ENCODE results near the gene KCNMB2.

DNA sequence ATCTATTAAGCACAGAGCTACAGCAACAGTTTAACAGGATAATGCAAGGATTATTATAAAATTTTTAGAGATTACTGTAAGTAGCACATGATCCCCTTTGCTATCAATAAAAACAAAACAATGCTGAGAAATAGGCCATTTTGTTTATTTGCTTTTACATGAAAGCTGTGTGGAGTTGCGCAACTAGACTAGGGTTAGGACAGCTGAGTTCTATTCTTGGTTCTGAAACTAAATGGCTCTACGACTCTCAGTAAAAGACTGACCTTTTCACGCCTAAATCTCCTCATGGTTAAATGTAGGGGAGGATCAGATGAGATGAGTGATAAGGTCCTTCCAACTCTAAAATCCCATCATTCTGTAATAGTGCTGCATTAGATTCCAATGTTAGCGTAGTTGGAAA lies 25.0 kb downstream of the KCNMB2 start:
- TF ChIP-seq CTCF (IDR thresholded peaks at IDR 0.05) (no peak), POLR2A (IDR thresholded peaks at IDR 0.05) (no peak)

All from right lobe of liver (tissue), 4 donors.